Measurements from ENCODE around the gene PTGIS. TPM values are rescaled to one million over a fixed set of nuclear protein-coding genes. Genes with fewer than 3 reads are reported as not detected.

PTGIS gene
- polyA plus RNA-seq, 3 donors = not detected

GRCh38 chr20:49515586-49515985 is 52.4 kb downstream of the PTGIS start:
- no peaks in the 10 kb centered on the region for H4K20me1 ChIP-seq (ENCODE audit: insufficient read depth, low read length)
- H3K27ac ChIP-seq (ENCODE audit: low read depth in 1 of 2, low read length in 2 of 2) = no peak overlapping the region
- no peak overlapping the region for H3K4me2 ChIP-seq (replicated peaks; ENCODE audit: extremely low read depth, low read length, poor library complexity, severe bottlenecking)
- no peak overlapping the region for H3K9ac ChIP-seq (ENCODE audit: insufficient read depth, low read length, poor library complexity, severe bottlenecking)
- TF ChIP-seq CTCF (IDR thresholded peaks at IDR 0.05) = no peak
- H3K9me3 ChIP-seq (replicated peaks in 1 of 2; ENCODE audit: control insufficient read depth in 1 of 2, insufficient read depth in 1 of 2, low read length in 2 of 2) = no peaks in the 10 kb centered on the region
- DNase-seq = no peak
- H3K79me2 ChIP-seq (ENCODE audit: insufficient read depth, low read length) = no peaks in the 10 kb centered on the region
- peaks cover 0 to 2% (median 0%) of the 10 kb centered on the region in 7 donors for H3K9me3 Mint-ChIP-seq
- no peak overlapping the region for H3K4me3 ChIP-seq (replicated peaks in 1 of 3; ENCODE audit: low read depth in 2 of 3, low read length in 3 of 3)
- no peaks in the 10 kb centered on the region for H3K4me1 ChIP-seq (ENCODE audit: control insufficient read depth in 1 of 2, insufficient read depth in 2 of 2, low read length in 2 of 2)
- no peak overlapping the region for H3K4me3 Mint-ChIP-seq
- H3K27me3 Mint-ChIP-seq (ENCODE audit: low read depth in 3 of 3) = peaks cover 7 to 10% (median 8%) of the 10 kb centered on the region in 3 donors
- H3K4me1 Mint-ChIP-seq = no peaks in the 10 kb centered on the region
- H3K36me3 ChIP-seq (replicated peaks in 1 of 2; ENCODE audit: control insufficient read depth in 1 of 2, insufficient read depth in 2 of 2, low read length in 2 of 2) = no peaks in the 10 kb centered on the region
- WGBS (ENCODE audit: insufficient coverage) = 66% methylated on average over 3 of the region's 3 CpGs
- H2AFZ ChIP-seq (ENCODE audit: insufficient read depth, low read depth, low read length, poor library complexity, severe bottlenecking) = no peak overlapping the region
- H3K27me3 ChIP-seq (ENCODE audit: control insufficient read depth in 2 of 2, insufficient read depth in 2 of 2, low read length in 2 of 2) = no peaks in the 10 kb centered on the region
- intact Hi-C loops (cut with micrococcal nuclease) = no loop called here
- H3K36me3 Mint-ChIP-seq = no peaks in the 10 kb centered on the region
- no peak overlapping the region for H3K27ac Mint-ChIP-seq

GRCh38 chr20:49513517-49513916 is 54.4 kb downstream of the PTGIS start:
- Histone ChIP-seq H3K79me2 (ENCODE audit: insufficient read depth, low read length) (no peaks in the 10 kb centered on the region), H3K4me3 (replicated peaks in 1 of 3; ENCODE audit: low read depth in 2 of 3, low read length in 3 of 3) (no peak overlapping the region), H3K9me3 (replicated peaks in 1 of 2; ENCODE audit: control insufficient read depth in 1 of 2, insufficient read depth in 1 of 2, low read length in 2 of 2) (no peaks in the 10 kb centered on the region), H3K4me1 (ENCODE audit: control insufficient read depth in 1 of 2, insufficient read depth in 2 of 2, low read length in 2 of 2) (no peaks in the 10 kb centered on the region), H2AFZ (ENCODE audit: insufficient read depth, low read depth, low read length, poor library complexity, severe bottlenecking) (no peak overlapping the region), H3K9ac (ENCODE audit: insufficient read depth, low read length, poor library complexity, severe bottlenecking) (no peak overlapping the region), H4K20me1 (ENCODE audit: insufficient read depth, low read length) (no peaks in the 10 kb centered on the region), H3K27me3 (ENCODE audit: control insufficient read depth in 2 of 2, insufficient read depth in 2 of 2, low read length in 2 of 2) (no peaks in the 10 kb centered on the region), H3K27ac (ENCODE audit: low read depth in 1 of 2, low read length in 2 of 2) (no peak overlapping the region), H3K36me3 (replicated peaks in 1 of 2; ENCODE audit: control insufficient read depth in 1 of 2, insufficient read depth in 2 of 2, low read length in 2 of 2) (no peaks in the 10 kb centered on the region), H3K4me2 (replicated peaks; ENCODE audit: extremely low read depth, low read length, poor library complexity, severe bottlenecking) (no peak overlapping the region)
- H3K27ac Mint-ChIP-seq = no peak overlapping the region
- 80% methylated on average over 1 of the region's 2 CpGs for WGBS (ENCODE audit: insufficient coverage)
- intact Hi-C loops (cut with micrococcal nuclease) = no loop called here
- peaks cover 6 to 13% (median 8%) of the 10 kb centered on the region in 3 donors for H3K27me3 Mint-ChIP-seq (ENCODE audit: low read depth in 3 of 3)
- H3K9me3 Mint-ChIP-seq = no peaks in the 10 kb centered on the region
- no peak for TF ChIP-seq CTCF (IDR thresholded peaks at IDR 0.05)
- H3K4me3 Mint-ChIP-seq = no peak overlapping the region
- H3K4me1 Mint-ChIP-seq = no peaks in the 10 kb centered on the region
- no peaks in the 10 kb centered on the region for H3K36me3 Mint-ChIP-seq
- DNase-seq = no peak
